HG03575 (cell line): Measurements from ENCODE around the gene UBXN7.
"Not testable (repeated sequence)": the region's sequence is repeated elsewhere in the genome, so short reads cannot be mapped to it uniquely, and the experiment has no call there.

Source experiments
- ATAC-seq: cut with Tn5 transposase; IDR thresholded peaks from one replicate; pipeline ENCODE4 v1.9.1; 2021; ENCODE audit not compliant: unreplicated experiment, insufficient number of reproducible peaks, low FRiP score; ENCODE audit errors: extremely low read depth

UBXN7 gene, protein sequence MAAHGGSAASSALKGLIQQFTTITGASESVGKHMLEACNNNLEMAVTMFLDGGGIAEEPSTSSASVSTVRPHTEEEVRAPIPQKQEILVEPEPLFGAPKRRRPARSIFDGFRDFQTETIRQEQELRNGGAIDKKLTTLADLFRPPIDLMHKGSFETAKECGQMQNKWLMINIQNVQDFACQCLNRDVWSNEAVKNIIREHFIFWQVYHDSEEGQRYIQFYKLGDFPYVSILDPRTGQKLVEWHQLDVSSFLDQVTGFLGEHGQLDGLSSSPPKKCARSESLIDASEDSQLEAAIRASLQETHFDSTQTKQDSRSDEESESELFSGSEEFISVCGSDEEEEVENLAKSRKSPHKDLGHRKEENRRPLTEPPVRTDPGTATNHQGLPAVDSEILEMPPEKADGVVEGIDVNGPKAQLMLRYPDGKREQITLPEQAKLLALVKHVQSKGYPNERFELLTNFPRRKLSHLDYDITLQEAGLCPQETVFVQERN

DNA sequence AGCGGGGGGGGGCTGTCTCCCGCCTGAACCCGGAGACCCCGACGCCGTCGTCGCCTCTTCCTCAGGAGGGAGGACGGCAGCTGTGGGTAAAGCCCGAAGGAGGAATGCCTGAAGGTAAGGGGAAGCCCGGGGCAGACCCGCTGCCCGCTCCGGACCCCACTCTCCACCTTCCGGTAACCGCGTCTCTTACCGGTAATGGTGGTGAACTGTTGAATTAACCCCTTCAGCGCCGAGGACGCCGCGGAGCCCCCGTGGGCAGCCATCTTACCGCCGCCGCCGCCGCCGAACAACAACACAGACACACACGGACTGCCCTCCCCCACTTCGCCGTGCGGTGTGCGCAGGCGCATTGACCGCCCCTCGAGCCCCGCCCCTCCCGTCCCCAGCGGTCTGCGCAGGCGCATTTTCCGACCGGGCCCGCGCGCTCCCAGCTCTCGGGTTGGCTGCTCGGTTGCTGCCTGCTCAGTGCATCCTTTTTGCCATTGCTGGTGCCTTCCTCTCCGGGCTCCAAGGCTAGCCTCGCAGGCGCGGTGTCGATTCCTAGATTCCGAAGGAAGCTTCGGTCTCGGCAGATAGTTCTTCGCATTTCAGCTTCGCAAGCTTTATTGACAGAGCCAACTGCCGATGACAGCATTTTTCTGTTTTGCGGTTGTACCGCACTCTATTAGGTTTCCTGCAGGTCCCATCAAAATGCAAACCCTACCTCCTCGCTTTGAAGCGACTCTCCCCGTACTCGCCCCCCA lies at the start of gene UBXN7:
UBXN7 (minus strand) TSS at position 291 of the 743 bp plus-strand sequence; CDS start at position 263, 28 bp downstream.
- ATAC-seq, result no peak

DNA sequence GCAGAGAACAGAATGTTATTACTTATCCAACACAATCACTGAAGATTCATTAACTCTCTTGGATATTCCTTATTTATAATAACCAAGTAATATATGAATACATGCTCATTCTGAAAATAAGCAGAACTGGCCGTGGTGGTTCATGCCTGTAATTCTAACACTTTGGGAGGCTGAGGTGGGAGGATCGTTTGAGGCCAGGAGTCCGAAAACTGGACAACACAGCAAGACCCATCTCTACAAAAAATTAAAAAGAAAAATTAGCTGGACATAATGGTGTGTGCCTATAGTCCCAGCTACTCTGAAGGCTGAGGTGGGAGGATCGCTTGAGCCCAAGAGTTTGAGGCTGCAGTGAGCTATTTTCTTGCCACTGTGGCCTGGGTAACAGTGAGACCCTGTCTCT lies 45.5 kb upstream of the UBXN7 start:
- ATAC-seq, result no peak

DNA sequence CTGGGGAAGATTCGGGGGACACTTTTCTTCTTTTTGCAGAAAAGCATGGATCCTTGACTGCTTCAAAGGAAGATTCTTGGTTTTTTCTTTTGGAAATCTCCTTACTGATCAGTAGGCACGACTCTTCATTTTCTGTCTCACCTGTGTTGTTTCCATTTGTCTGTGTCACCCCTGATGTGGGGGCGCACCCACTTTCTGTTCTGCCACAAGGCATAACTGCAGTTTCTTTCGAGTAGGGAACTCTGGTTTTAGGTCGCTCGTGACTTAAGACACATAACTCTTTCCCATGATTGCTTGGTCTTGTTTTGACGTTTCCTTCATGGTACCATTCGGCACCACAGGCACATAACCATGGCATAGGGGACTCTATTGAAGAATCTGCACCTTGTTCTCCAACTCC lies 40.1 kb upstream of the UBXN7 start:
- no peak for ATAC-seq

DNA sequence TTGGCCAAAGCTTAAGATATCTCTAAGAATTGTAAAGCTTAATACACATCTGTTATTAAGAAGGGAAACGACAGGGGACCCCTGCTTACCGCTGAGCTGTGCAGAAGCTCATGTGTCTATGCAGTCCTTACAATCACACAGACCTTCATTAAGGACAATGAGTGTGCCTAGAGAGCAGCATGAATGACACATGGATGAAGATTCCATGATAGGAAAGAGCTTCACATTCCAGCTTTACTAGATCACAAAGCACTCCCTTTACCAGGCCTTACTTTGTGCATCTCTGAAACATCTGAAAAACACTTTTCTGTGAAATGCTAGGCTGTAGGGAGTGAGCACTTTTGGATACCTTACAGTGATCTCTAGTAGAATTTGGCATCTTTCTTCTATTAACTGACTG lies 39.3 kb upstream of the UBXN7 start:
- ATAC-seq, result no peak

DNA sequence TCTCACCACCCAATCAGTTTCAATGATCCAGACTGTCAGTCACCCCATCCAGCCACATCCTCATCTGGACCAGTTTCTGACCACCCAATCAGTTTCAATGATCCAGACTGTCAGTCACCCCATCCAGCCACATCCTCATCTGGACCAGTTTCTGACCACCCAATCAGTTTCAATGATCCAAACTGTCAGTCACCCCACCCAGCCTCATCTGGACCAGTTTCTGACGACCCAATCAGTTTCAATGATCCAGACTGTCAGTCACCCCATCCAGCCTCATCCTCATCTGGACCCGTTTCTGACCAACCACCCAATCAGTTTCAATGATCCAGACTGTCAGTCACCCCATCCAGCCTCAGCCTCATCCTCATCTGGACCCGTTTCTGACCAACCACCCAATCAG lies 38.0 kb upstream of the UBXN7 start:
- not testable (repeated sequence) for ATAC-seq

DNA sequence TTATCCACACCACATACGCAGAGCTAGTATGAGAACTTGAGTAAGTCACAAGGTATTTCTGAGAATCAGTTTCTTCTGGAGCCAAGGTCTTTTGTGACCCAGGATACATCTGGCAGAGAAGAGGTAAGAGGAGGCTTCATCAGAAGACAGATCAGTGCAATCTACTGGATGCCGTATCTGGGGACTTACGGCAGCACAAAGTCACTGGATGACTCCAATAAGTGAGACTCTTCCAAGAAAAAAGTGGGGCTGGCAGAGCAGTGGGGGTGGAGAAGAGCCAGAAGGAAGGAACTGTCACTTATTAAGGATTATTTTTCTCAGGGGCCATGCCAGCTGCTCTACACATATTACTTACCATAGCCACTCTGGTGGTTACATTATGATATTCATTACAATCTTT lies 31.6 kb upstream of the UBXN7 start:
- no peak for ATAC-seq

DNA sequence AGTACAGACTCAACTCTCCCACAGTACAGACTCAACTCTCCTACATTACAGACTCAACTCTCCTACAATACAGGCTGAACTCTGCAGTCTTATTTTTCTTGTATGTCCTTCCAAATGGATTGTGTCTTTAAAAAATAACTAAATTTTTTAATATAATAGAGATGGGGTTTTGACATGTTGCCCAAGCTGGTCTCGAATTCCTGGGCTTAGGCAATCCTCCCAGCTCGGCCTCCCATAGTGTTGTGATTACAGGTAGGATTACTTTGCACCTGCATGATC lies 31.2 kb upstream of the UBXN7 start:
- ATAC-seq, result no peak

DNA sequence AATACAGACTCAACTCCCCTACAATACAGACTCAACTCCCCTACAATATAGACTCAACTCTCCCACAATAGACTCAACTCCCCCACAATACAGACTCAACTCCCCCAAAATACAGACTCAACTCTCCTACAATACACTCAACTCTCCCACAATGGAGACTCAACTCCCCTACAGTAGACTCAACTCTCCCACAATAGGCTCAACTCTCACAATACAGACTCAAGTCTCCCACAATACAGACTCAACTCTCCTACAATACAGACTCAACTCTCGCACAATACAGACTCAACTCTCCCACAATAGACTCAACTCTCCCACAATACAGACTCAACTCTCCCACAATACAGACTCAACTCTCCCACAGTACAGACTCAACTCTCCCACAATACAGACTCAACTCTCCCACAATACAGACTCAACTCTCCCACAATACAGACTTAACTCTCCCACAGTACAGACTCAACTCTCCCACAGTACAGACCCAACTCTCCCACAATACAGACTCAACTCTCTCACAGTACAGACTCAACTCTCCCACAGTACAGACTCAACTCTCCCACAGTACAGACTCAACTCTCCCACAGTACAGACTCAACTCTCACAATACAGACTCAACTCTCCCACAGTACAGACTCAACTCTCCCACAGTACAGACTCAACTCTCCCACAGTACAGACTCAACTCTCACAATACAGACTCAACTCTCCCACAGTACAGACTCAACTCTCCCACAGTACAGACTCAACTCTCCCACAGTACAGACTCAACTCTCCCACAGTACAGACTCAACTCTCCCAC lies 30.7 kb upstream of the UBXN7 start:
- not testable (repeated sequence) for ATAC-seq

DNA sequence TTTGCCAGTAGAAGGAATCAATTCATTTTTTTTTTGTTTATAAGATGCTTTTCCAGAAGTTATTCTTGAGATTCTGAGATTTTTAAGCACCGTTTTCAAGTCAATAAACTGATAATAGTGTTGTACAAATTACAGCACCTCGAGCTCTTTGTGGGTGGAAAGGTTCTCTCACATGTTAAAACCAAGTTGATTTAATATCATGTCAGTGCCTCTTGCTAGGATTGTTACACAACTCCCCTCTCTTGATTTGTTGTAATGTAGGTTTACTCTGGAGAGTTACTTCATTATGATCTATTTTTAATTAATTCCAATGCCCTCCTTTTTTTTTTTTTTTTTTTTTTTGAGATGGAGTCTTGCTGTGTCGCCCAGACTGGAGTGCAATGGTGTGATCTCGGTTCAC lies 25.8 kb upstream of the UBXN7 start:
- ATAC-seq, result no peak

DNA sequence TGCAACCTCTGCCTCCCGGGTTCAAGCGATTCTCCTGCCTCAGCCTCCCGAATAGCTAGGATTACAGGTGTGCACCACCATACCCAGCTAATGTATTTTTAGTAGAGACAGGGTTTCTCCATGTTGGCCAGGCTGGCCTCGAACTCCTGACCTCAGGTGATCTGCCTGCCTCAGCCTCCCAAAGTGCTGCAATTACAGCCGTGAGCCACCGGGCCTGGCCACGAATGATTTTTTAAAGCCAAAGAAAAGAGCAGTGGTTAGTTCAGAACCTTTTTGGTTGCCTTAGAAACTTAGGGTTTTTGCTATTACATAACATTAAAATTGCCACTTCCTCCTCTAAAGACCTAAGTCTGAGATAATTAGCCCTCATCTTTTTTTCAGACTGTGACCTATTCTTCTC lies 25.2 kb upstream of the UBXN7 start:
- ATAC-seq, result not testable (repeated sequence)

DNA sequence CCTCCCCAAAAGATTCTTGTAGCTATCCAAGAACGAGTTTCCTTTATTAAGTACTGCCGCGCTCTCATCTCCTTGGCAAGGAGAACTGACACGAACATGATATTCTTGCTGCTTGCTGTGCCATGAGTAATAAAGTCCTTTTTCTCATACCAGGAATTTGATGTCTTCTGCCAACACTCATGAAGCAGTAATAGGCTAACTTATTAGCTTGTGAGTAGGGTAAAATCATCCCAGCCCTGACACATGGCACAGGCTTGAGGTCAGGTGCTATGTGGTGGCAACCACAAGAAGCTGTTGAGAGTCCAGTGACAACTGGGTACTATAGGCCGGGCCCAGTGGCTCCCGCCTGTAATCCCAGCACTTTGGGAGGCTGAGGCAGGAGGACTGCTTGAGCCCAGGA lies 22.7 kb upstream of the UBXN7 start:
- ATAC-seq, result no peak

DNA sequence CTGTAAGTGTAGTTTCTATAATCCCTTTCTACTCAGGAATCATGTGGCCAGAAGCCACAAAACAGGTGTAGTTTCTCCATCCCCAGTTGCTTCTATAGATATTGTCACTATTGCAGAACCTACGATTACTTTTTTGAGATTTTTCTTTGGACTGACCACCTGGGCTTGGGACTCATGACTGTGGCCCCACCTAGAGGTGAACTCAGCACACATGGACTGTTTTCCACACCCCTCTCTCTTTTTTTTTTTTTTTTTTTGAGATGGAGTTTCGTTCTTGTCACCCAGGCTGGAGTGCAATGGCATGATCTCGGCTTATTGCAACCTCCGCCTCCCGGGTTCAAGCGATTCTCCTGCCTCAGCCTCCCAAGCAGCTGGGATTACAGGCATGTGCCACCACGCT lies 13.2 kb upstream of the UBXN7 start:
- ATAC-seq, result not testable (repeated sequence)

DNA sequence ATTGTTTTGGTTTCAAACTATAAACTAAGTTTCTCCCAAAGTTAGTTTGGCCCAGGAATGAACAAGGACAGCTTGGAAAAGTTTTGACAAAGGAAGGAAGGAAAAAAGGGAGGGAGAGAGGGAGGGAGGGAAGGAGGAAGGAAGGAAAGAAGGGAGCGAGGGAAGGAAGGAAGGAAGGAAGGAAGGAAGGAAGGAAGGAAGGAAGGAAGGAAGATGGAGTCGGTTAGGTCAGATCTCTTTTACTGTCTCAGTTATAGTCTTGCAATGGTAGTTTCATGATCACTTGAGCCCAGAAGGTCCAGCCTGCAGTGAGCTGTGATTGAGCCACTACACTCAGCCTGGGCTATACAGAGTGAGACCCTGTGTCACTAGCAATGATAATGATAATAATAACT lies 12.3 kb upstream of the UBXN7 start:
- ATAC-seq, result no peak

DNA sequence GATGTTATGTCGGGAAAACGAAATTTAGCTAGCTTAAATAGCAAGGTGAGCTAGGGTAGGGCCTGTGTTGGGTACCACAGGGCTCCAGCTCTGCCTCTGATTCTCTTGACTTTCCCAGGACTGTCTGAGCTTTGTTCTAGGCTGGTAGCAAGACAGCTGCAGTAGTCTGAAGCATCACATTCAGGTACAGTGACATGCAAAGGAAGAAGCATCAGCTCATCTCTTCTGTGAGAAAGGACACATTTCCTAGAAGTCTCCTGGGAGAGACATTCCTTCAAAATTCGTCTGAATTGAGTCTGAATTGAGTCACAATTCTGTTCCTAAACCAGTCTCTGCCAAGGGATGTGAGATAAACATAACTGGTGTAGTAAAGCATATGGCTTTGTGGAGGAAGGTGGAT lies 8.5 kb upstream of the UBXN7 start:
- ATAC-seq, result no peak

DNA sequence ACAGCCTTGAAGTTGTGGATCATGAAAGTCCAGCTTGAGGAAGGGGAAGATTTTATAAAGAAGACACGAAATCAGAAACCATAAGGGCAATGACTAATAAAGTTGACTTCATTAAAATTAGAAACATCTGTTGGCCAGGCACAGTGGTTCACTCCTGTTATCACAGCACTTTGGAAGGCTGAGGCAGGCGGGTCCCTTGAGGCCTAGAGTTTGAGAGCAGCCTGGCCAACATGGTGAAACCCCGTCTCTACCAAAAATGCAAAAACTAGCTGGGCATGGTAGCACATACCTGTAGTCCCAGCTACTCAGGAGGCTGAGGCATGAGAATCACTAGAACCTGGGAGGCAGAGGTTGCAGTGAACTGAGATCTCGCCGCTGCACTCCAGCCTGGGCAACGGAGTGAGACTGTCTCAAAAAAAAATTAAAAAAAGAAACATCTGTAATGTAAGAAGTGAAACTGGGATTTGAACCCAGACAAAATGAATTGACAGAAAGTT lies 7.9 kb upstream of the UBXN7 start:
- ATAC-seq, result no peak

DNA sequence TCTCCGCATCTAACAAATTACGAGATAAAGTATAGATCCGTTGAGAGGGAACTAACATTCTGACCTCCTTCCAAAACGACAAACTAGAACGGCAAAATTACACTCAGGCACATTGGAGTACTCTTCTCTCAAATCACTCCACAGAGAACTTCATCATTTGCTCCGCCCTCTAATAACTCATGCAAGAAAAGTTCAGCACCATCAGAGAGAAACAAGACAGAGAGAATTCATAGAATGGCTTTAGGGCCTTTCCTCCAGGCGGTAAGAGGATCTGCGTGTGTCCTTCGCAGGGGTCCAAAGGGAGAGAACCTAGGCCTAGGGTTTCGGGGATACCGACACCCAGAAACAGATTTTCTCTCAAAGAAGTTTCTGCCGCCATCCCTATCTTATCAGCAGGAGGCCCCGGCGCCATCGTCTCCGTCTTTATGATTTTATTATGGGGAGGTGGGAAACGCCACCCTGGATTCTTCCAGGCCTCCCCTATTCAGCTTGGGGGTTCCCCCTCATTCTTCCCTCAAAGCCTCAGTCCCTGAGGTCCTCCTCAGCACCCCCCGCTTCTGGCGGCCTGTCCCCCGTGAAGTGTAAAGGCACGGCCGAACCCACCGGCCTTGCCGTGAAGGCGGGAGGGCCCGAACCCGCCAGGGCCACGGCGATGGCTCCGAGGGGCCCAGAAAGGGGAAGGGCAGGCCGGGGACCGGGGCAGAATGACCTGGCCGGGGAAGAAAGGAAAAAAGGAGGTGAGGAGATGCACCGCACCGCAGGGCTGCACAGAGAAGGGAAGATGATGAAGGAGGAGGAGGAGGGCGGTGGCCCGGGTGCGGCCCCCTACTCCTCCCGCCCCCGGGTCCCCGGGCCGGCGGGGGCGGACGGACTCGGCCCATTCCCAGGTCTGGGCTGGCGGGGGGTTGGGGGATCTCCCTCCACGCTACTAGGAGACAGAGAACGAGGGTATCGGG lies 768 bp downstream of the UBXN7 start:
- no peak for ATAC-seq

DNA sequence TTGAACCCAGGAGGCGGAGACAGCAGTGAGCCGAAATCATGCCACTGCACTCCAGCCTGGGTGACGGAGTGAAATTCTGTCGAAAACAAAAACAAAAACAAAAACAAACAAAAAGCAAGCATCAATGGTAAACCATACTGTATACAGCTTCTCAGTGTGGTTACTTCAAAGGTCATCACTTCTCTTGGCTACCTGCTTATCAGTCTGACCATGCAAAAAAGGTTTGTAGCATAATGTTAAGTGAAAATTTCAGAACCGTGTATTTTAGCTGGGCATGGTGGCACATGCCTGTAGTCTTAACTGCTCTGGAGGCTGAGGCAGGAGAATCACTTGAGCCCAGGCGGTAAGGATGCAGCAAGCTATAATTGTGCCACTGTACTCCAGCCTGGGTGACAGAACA lies 4.2 kb downstream of the UBXN7 start:
- no peak for ATAC-seq

DNA sequence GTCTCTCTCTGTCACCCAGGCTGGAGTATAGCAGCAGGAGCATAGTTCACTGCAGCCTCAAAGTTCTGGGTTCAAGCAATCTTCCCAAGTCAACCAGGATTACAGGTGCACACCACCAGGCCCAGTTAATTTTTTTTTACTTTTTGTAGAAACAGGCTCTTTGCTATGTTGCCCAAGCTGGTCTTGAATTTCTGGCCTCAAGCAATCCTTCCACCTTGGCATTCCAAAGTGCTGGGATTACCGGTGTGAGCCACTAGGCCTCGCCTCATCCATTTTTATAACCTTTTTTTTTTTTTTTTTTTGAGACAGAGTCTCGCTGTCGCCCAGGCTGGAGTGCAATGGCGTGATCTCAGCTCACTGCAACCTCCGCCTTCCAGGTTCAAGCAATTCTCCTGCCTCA lies 7.8 kb downstream of the UBXN7 start:
- not testable (repeated sequence) for ATAC-seq
